SHP77 (cell line): ENCODE data around the gene CCDC146.

Experiments
- DNase-seq, 2 experiments: peaks; one replicate each; lab custom pipeline; 2025; lab: John Stamatoyannopoulos, UW

The CCDC146 gene

GRCh38 chr7:77284005-77284404 lies 161.6 kb downstream of the CCDC146 start:
- DNase-seq = no peak

- no peak for DNase-seq
Observed at GRCh38 chr7:77284616-77285015, 162.2 kb downstream of the CCDC146 start.

GRCh38 chr7:77288676-77289320 lies 166.4 kb downstream of the CCDC146 start:
- no peak for DNase-seq

- no peak for DNase-seq
Observed at GRCh38 chr7:77289387-77289786, 167.0 kb downstream of the CCDC146 start.

GRCh38 chr7:77290425-77290824 lies 168.0 kb downstream of the CCDC146 start:
- no peak for DNase-seq

GRCh38 chr7:77293046-77293445 lies 170.6 kb downstream of the CCDC146 start:
- no peak for DNase-seq

GRCh38 chr7:77295549-77295948 lies 173.1 kb downstream of the CCDC146 start:
- DNase-seq = no peak

GRCh38 chr7:77306231-77307067 lies 184.0 kb downstream of the CCDC146 start:
- peak; percentile 12 to 44 for DNase-seq

GRCh38 chr7:77308792-77309191 lies 186.4 kb downstream of the CCDC146 start:
- DNase-seq = no peak

GRCh38 chr7:77309714-77310220 lies 187.4 kb downstream of the CCDC146 start:
- no peak for DNase-seq

- no peak for DNase-seq
Observed at GRCh38 chr7:77310982-77311381, 188.6 kb downstream of the CCDC146 start.

- DNase-seq = no peak
Observed at GRCh38 chr7:77313085-77313484, 190.7 kb downstream of the CCDC146 start.

GRCh38 chr7:77313876-77314480 lies 191.6 kb downstream of the CCDC146 start:
- DNase-seq = no peak

GRCh38 chr7:77315182-77315591 lies 192.8 kb downstream of the CCDC146 start:
- DNase-seq = no peak

- no peak for DNase-seq
Observed at GRCh38 chr7:77316219-77316978, 194.0 kb downstream of the CCDC146 start.

- DNase-seq = no peak
Observed at GRCh38 chr7:77318019-77318418, 195.6 kb downstream of the CCDC146 start.

- DNase-seq = no peak
Observed at GRCh38 chr7:77320137-77320536, 197.7 kb downstream of the CCDC146 start.

- no peak for DNase-seq
Observed at GRCh38 chr7:77320714-77321113, 198.3 kb downstream of the CCDC146 start.

- no peak for DNase-seq
Observed at GRCh38 chr7:77321300-77321699, 198.9 kb downstream of the CCDC146 start.

- no peak for DNase-seq
Observed at GRCh38 chr7:77326131-77326530, 203.7 kb downstream of the CCDC146 start.

GRCh38 chr7:77327067-77327931 lies 204.9 kb downstream of the CCDC146 start:
- peak; percentile 25 to 35 for DNase-seq
